ENCODE measurements around the gene MTUS2. TPM values are rescaled to one million over a fixed set of nuclear protein-coding genes. Genes with fewer than 3 reads are reported as not detected.

The MTUS2 gene
- total and polyA plus RNA-seq, 3 experiments from 2014 or later, result 0.60 TPM; not detected in 2

GRCh38 chr13:29170436-29171082 lies 350.4 kb downstream of the MTUS2 start:
- H3K27me3 ChIP-seq (ENCODE audit: insufficient read depth, low read length, poor library complexity, severe bottlenecking), result no peaks in the 10 kb centered on the region
- ChIA-PET POLR2A (no interaction called here), CTCF (no interaction called here)
- DNase-seq, result no peak
- Mint-ChIP-seq H3K36me3 (no peaks in the 10 kb centered on the region), H3K9me3 (peaks cover 0 to 3% (median 0%) of the 10 kb centered on the region in 5 donors), H3K4me1 (no peaks in the 10 kb centered on the region), H3K27me3 (peaks cover 0 to 4% of the 10 kb centered on the region in 2 donors), H3K27ac (no peak overlapping the region), H3K4me3 (no peak overlapping the region)
- H3K36me3 ChIP-seq (ENCODE audit: insufficient read depth, low read length), result no peaks in the 10 kb centered on the region
- H3K4me3 ChIP-seq (ENCODE audit: low read length), result no peak overlapping the region
- no peaks in the 10 kb centered on the region for H3K9me3 ChIP-seq (ENCODE audit: low read length)
- H3K27ac ChIP-seq (ENCODE audit: low read depth, low read length), result no peak overlapping the region
- no peaks in the 10 kb centered on the region for H3K4me1 ChIP-seq (ENCODE audit: insufficient read depth, low read length)

GRCh38 chr13:29171244-29171643 lies 351.1 kb downstream of the MTUS2 start:
- no peaks in the 10 kb centered on the region for H3K27me3 ChIP-seq (ENCODE audit: insufficient read depth, low read length, poor library complexity, severe bottlenecking)
- Mint-ChIP-seq H3K27ac (no peak overlapping the region), H3K4me1 (no peaks in the 10 kb centered on the region), H3K36me3 (no peaks in the 10 kb centered on the region), H3K4me3 (no peak overlapping the region), H3K9me3 (peaks cover 0 to 4% (median 0%) of the 10 kb centered on the region in 5 donors), H3K27me3 (peaks cover 0 to 4% of the 10 kb centered on the region in 2 donors)
- ChIA-PET CTCF (no interaction called here), POLR2A (no interaction called here)
- H3K4me3 ChIP-seq (ENCODE audit: low read length), result no peak overlapping the region
- no peaks in the 10 kb centered on the region for H3K4me1 ChIP-seq (ENCODE audit: insufficient read depth, low read length)
- DNase-seq, result no peak
- H3K36me3 ChIP-seq (ENCODE audit: insufficient read depth, low read length), result no peaks in the 10 kb centered on the region
- H3K9me3 ChIP-seq (ENCODE audit: low read length), result no peaks in the 10 kb centered on the region
- H3K27ac ChIP-seq (ENCODE audit: low read depth, low read length), result no peak overlapping the region

GRCh38 chr13:29174093-29174492 lies 354.0 kb downstream of the MTUS2 start:
- DNase-seq, result no peak
- no peak overlapping the region for H3K4me3 ChIP-seq (ENCODE audit: low read length)
- Mint-ChIP-seq H3K27ac (no peak overlapping the region), H3K27me3 (peaks cover 0 to 4% of the 10 kb centered on the region in 2 donors), H3K9me3 (peaks cover 0 to 7% (median 2%) of the 10 kb centered on the region in 5 donors), H3K4me3 (no peak overlapping the region), H3K36me3 (no peaks in the 10 kb centered on the region), H3K4me1 (no peaks in the 10 kb centered on the region)
- H3K36me3 ChIP-seq (ENCODE audit: insufficient read depth, low read length), result no peaks in the 10 kb centered on the region
- H3K4me1 ChIP-seq (ENCODE audit: insufficient read depth, low read length), result no peaks in the 10 kb centered on the region
- POLR2A ChIA-PET, result no interaction called here
- CTCF ChIA-PET, result no interaction called here
- H3K9me3 ChIP-seq (ENCODE audit: low read length), result no peaks in the 10 kb centered on the region
- H3K27ac ChIP-seq (ENCODE audit: low read depth, low read length), result no peak overlapping the region
- no peaks in the 10 kb centered on the region for H3K27me3 ChIP-seq (ENCODE audit: insufficient read depth, low read length, poor library complexity, severe bottlenecking)

- Mint-ChIP-seq H3K9me3 (peaks cover 0 to 7% (median 4%) of the 10 kb centered on the region in 5 donors), H3K36me3 (no peaks in the 10 kb centered on the region), H3K27ac (no peak overlapping the region), H3K27me3 (peaks cover 0 to 3% of the 10 kb centered on the region in 2 donors), H3K4me1 (no peaks in the 10 kb centered on the region), H3K4me3 (no peak overlapping the region)
- Histone ChIP-seq H3K27ac (ENCODE audit: low read depth, low read length) (no peak overlapping the region), H3K4me3 (ENCODE audit: low read length) (no peak overlapping the region), H3K9me3 (ENCODE audit: low read length) (no peaks in the 10 kb centered on the region), H3K4me1 (ENCODE audit: insufficient read depth, low read length) (no peaks in the 10 kb centered on the region), H3K36me3 (ENCODE audit: insufficient read depth, low read length) (no peaks in the 10 kb centered on the region), H3K27me3 (ENCODE audit: insufficient read depth, low read length, poor library complexity, severe bottlenecking) (no peaks in the 10 kb centered on the region)
- ChIA-PET CTCF (no interaction called here), POLR2A (no interaction called here)
- no peak for DNase-seq
Measured at GRCh38 chr13:29175250-29175873, 355.2 kb downstream of the MTUS2 start.

- Mint-ChIP-seq H3K4me3 (no peak overlapping the region), H3K27ac (no peak overlapping the region), H3K27me3 (no peaks in the 10 kb centered on the region), H3K36me3 (peaks cover 0 to 2% (median 0%) of the 10 kb centered on the region in 3 donors), H3K4me1 (no peaks in the 10 kb centered on the region), H3K9me3 (peaks cover 6 to 17% (median 14%) of the 10 kb centered on the region in 5 donors)
- no peak overlapping the region for H3K4me3 ChIP-seq (ENCODE audit: low read length)
- DNase-seq, result no peak
- ChIA-PET POLR2A (no interaction called here), CTCF (no interaction called here)
- H3K36me3 ChIP-seq (ENCODE audit: insufficient read depth, low read length), result no peaks in the 10 kb centered on the region
- no peaks in the 10 kb centered on the region for H3K27me3 ChIP-seq (ENCODE audit: insufficient read depth, low read length, poor library complexity, severe bottlenecking)
- no peaks in the 10 kb centered on the region for H3K9me3 ChIP-seq (ENCODE audit: low read length)
- no peaks in the 10 kb centered on the region for H3K4me1 ChIP-seq (ENCODE audit: insufficient read depth, low read length)
- H3K27ac ChIP-seq (ENCODE audit: low read depth, low read length), result no peak overlapping the region
Measured at GRCh38 chr13:29180055-29180454, 359.9 kb downstream of the MTUS2 start.

GRCh38 chr13:29182216-29182615 lies 362.1 kb downstream of the MTUS2 start:
- Mint-ChIP-seq H3K27ac (no peak overlapping the region), H3K9me3 (peaks cover 2 to 29% (median 18%) of the 10 kb centered on the region in 5 donors), H3K4me1 (peaks cover 0 to 3% (median 2%) of the 10 kb centered on the region in 3 donors), H3K27me3 (peaks cover 0 to 1% of the 10 kb centered on the region in 2 donors), H3K4me3 (no peak overlapping the region), H3K36me3 (peaks cover 0 to 2% (median 0%) of the 10 kb centered on the region in 3 donors)
- ChIA-PET CTCF (no interaction called here), POLR2A (no interaction called here)
- Histone ChIP-seq H3K4me3 (ENCODE audit: low read length) (no peak overlapping the region), H3K36me3 (ENCODE audit: insufficient read depth, low read length) (no peaks in the 10 kb centered on the region), H3K27ac (ENCODE audit: low read depth, low read length) (no peak overlapping the region), H3K27me3 (ENCODE audit: insufficient read depth, low read length, poor library complexity, severe bottlenecking) (no peaks in the 10 kb centered on the region), H3K9me3 (ENCODE audit: low read length) (no peaks in the 10 kb centered on the region), H3K4me1 (ENCODE audit: insufficient read depth, low read length) (no peaks in the 10 kb centered on the region)
- DNase-seq, result no peak

GRCh38 chr13:29185926-29186325 lies 365.8 kb downstream of the MTUS2 start:
- Mint-ChIP-seq H3K27me3 (peaks cover 0 to 1% of the 10 kb centered on the region in 2 donors), H3K9me3 (peaks cover 6 to 29% (median 18%) of the 10 kb centered on the region in 5 donors), H3K4me3 (no peak overlapping the region), H3K36me3 (peaks cover 0 to 2% (median 0%) of the 10 kb centered on the region in 3 donors), H3K27ac (no peak overlapping the region), H3K4me1 (peaks cover 0 to 10% (median 3%) of the 10 kb centered on the region in 3 donors)
- Histone ChIP-seq H3K36me3 (ENCODE audit: insufficient read depth, low read length) (no peaks in the 10 kb centered on the region), H3K27me3 (ENCODE audit: insufficient read depth, low read length, poor library complexity, severe bottlenecking) (no peaks in the 10 kb centered on the region), H3K27ac (ENCODE audit: low read depth, low read length) (no peak overlapping the region), H3K4me1 (ENCODE audit: insufficient read depth, low read length) (no peaks in the 10 kb centered on the region), H3K4me3 (ENCODE audit: low read length) (no peak overlapping the region), H3K9me3 (ENCODE audit: low read length) (no peaks in the 10 kb centered on the region)
- DNase-seq, result no peak
- CTCF ChIA-PET, result interaction anchor here (0.9 kb wide), 1 partner anchor 24 kb away, joined by 3 read pairs; no protein-coding TSS in a partner anchor
- POLR2A ChIA-PET, result no interaction called here

GRCh38 chr13:29187584-29187983 lies 367.4 kb downstream of the MTUS2 start:
- no peak overlapping the region for H3K27ac Mint-ChIP-seq
- H3K4me1 ChIP-seq (ENCODE audit: insufficient read depth, low read length), result no peaks in the 10 kb centered on the region
- ChIA-PET CTCF (no interaction called here), POLR2A (no interaction called here)
- H3K27me3 Mint-ChIP-seq, result peaks cover 0 to 1% of the 10 kb centered on the region in 2 donors
- no peak overlapping the region for H3K4me3 Mint-ChIP-seq
- no peaks in the 10 kb centered on the region for H3K36me3 ChIP-seq (ENCODE audit: insufficient read depth, low read length)
- no peak for DNase-seq
- no peaks in the 10 kb centered on the region for H3K27me3 ChIP-seq (ENCODE audit: insufficient read depth, low read length, poor library complexity, severe bottlenecking)
- peaks cover 8 to 31% (median 18%) of the 10 kb centered on the region in 5 donors for H3K9me3 Mint-ChIP-seq
- no peak overlapping the region for H3K27ac ChIP-seq (ENCODE audit: low read depth, low read length)
- peaks cover 0 to 10% (median 3%) of the 10 kb centered on the region in 3 donors for H3K4me1 Mint-ChIP-seq
- no peaks in the 10 kb centered on the region for H3K9me3 ChIP-seq (ENCODE audit: low read length)
- H3K36me3 Mint-ChIP-seq, result peaks cover 0 to 2% (median 0%) of the 10 kb centered on the region in 3 donors
- H3K4me3 ChIP-seq (ENCODE audit: low read length), result no peak overlapping the region
